ENCODE data around the gene OGN.

- no peak for TF ChIP-seq CBX2 (IDR thresholded peaks at IDR 0.05; ENCODE audit: low read depth, low read length)
- no peak for TF ChIP-seq CBX2 (CRISPR knock-in tag; IDR thresholded peaks at IDR 0.05; ENCODE audit: low read depth)
- no peak for TF ChIP-seq NFE2L2 (IDR thresholded peaks at IDR 0.05; ENCODE audit: low read length)
- no peak for TF ChIP-seq ZBTB20 (CRISPR knock-in tag; IDR thresholded peaks at IDR 0.05; ENCODE audit: borderline replicate concordance, low read depth)
- TF ChIP-seq TCF7L2 (IDR thresholded peaks at IDR 0.05; ENCODE audit: low read depth, low read length) = no peak
- TF ChIP-seq DZIP1 (CRISPR knock-in tag; IDR thresholded peaks at IDR 0.05) = no peak
- no peak for TF ChIP-seq ZNF484 (CRISPR knock-in tag; IDR thresholded peaks at IDR 0.05; ENCODE audit: borderline replicate concordance, low read depth)
- TF ChIP-seq ZNF274 (CRISPR knock-in tag; IDR thresholded peaks at IDR 0.05) = no peak
- TF ChIP-seq ATF1 (CRISPR knock-in tag; IDR thresholded peaks at IDR 0.05) = no peak
- no peak for TF ChIP-seq TAF1 (CRISPR knock-in tag; IDR thresholded peaks at IDR 0.05)
- TF ChIP-seq, protein P1, sequence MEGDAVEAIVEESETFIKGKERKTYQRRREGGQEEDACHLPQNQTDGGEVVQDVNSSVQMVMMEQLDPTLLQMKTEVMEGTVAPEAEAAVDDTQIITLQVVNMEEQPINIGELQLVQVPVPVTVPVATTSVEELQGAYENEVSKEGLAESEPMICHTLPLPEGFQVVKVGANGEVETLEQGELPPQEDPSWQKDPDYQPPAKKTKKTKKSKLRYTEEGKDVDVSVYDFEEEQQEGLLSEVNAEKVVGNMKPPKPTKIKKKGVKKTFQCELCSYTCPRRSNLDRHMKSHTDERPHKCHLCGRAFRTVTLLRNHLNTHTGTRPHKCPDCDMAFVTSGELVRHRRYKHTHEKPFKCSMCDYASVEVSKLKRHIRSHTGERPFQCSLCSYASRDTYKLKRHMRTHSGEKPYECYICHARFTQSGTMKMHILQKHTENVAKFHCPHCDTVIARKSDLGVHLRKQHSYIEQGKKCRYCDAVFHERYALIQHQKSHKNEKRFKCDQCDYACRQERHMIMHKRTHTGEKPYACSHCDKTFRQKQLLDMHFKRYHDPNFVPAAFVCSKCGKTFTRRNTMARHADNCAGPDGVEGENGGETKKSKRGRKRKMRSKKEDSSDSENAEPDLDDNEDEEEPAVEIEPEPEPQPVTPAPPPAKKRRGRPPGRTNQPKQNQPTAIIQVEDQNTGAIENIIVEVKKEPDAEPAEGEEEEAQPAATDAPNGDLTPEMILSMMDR (CRISPR knock-in tag; IDR thresholded peaks at IDR 0.05) = no peak
- no peak for TF ChIP-seq JUN (CRISPR knock-in tag; IDR thresholded peaks at IDR 0.05)
- TF ChIP-seq ELF4 (CRISPR knock-in tag; IDR thresholded peaks at IDR 0.05; ENCODE audit: borderline replicate concordance) = no peak
These were observed 19.4 kb downstream of the OGN start for GRCh38 chr9:92385001-92385400.

Measured in HepG2 (cell line).